Activated T-cell treated with anti-CD3 and anti-CD28 coated beads for 1 hour (primary cell): ENCODE data around the gene SKOR2.

Source experiments
- DNase-seq: peaks from one replicate; pipeline ENCODE4 v3.0.0-alpha.2; 2020; ENCODE audit warnings: low read depth

The SKOR2 gene

GRCh38 chr18:47251289-47252120 is at the start of gene SKOR2:
Gene SKOR2, minus strand, starts transcription at chr18:47251660. Its CDS starts 2,477 bp downstream, at chr18:47249183.
- DNase-seq = no peak

GRCh38 chr18:47296462-47296861 is 45.0 kb upstream of the SKOR2 start:
- no peak for DNase-seq

GRCh38 chr18:47294801-47295200 is 43.3 kb upstream of the SKOR2 start:
- no peak for DNase-seq

GRCh38 chr18:47288741-47289140 is 37.3 kb upstream of the SKOR2 start:
- no peak for DNase-seq

GRCh38 chr18:47287911-47288585 is 36.6 kb upstream of the SKOR2 start:
- no peak for DNase-seq

GRCh38 chr18:47286776-47287410 is 35.4 kb upstream of the SKOR2 start:
- no peak for DNase-seq

GRCh38 chr18:47285456-47285855 is 34.0 kb upstream of the SKOR2 start:
- no peak for DNase-seq

- DNase-seq = no peak
These were observed 33.4 kb upstream of the SKOR2 start for GRCh38 chr18:47284721-47285395.

GRCh38 chr18:47283476-47283875 is 32.0 kb upstream of the SKOR2 start:
- no peak for DNase-seq

- no peak for DNase-seq
These were observed 28.7 kb upstream of the SKOR2 start for GRCh38 chr18:47280121-47280520.

GRCh38 chr18:47274961-47275360 is 23.5 kb upstream of the SKOR2 start:
- no peak for DNase-seq

GRCh38 chr18:47265197-47265596 is 13.7 kb upstream of the SKOR2 start:
- no peak for DNase-seq

- no peak for DNase-seq
These were observed 12.8 kb upstream of the SKOR2 start for GRCh38 chr18:47264308-47264700.

- DNase-seq = no peak
These were observed 12.2 kb upstream of the SKOR2 start for GRCh38 chr18:47263430-47264307.

GRCh38 chr18:47263150-47263429 is 11.6 kb upstream of the SKOR2 start:
- no peak for DNase-seq

- no peak for DNase-seq
These were observed 11.1 kb upstream of the SKOR2 start for GRCh38 chr18:47262301-47263149.

- DNase-seq = no peak
These were observed 10.4 kb upstream of the SKOR2 start for GRCh38 chr18:47261902-47262300.

- no peak for DNase-seq
These were observed 9.7 kb upstream of the SKOR2 start for GRCh38 chr18:47260924-47261701.

GRCh38 chr18:47260120-47260923 is 8.9 kb upstream of the SKOR2 start:
- DNase-seq = no peak
